Measurements from ENCODE around the gene DNAJB8. TPM values are rescaled to one million over a fixed set of nuclear protein-coding genes. Genes with fewer than 3 reads are reported as not detected.

Gene DNAJB8
- total RNA-seq, 4 donors from 2014 or later: not detected

GRCh38 chr3:128416578-128417211 lies 50.0 kb downstream of the DNAJB8 start:
- intact Hi-C loops (cut with DNase I): no loop called here
- Histone ChIP-seq H3K4me3 (replicated peaks in 1 of 3) (no peak overlapping the region), H3K9me3 (no peaks in the 10 kb centered on the region), H3K27ac (no peak overlapping the region), H3K27me3 (no peaks in the 10 kb centered on the region), H3K4me1 (no peaks in the 10 kb centered on the region), H3K36me3 (no peaks in the 10 kb centered on the region)
- DNase-seq: no peak
- TF ChIP-seq POLR2A (IDR thresholded peaks at IDR 0.05) (no peak), CTCF (IDR thresholded peaks at IDR 0.05) (no peak)
- 76 to 82% methylated on average over 9 to 12 of the region's 12 CpGs for WGBS, 2 donors

- Histone ChIP-seq H3K4me1 (no peaks in the 10 kb centered on the region), H3K27ac (no peak overlapping the region), H3K9me3 (no peaks in the 10 kb centered on the region), H3K36me3 (no peaks in the 10 kb centered on the region), H3K4me3 (replicated peaks in 1 of 3) (no peak overlapping the region), H3K27me3 (no peaks in the 10 kb centered on the region)
- intact Hi-C loops (cut with DNase I): no loop called here
- WGBS, 2 donors: 74 to 92% methylated on average over 11 to 15 of the region's 19 CpGs
- TF ChIP-seq CTCF (IDR thresholded peaks at IDR 0.05) (no peak), POLR2A (IDR thresholded peaks at IDR 0.05) (no peak)
- DNase-seq: no peak
These were observed 50.7 kb downstream of the DNAJB8 start for GRCh38 chr3:128415773-128416577.

- H3K27me3 ChIP-seq: no peaks in the 10 kb centered on the region
- no peak for DNase-seq
- 88 to 93% methylated on average over 14 to 16 of the region's 16 CpGs for WGBS, 2 donors
These were observed 51.4 kb downstream of the DNAJB8 start for GRCh38 chr3:128415200-128415772.

GRCh38 chr3:128413413-128414205 lies 53.1 kb downstream of the DNAJB8 start:
- H3K27me3 ChIP-seq: no peaks in the 10 kb centered on the region
- WGBS, 2 donors: 90% methylated on average over 12 to 19 of the region's 24 CpGs
- no peak for DNase-seq
- intact Hi-C loops (cut with DNase I): no loop called here
- no peak overlapping the region for H3K27ac ChIP-seq
- no peak overlapping the region for H3K4me3 ChIP-seq (replicated peaks in 1 of 3)
- H3K36me3 ChIP-seq: no peaks in the 10 kb centered on the region
- TF ChIP-seq POLR2A (IDR thresholded peaks at IDR 0.05) (no peak), CTCF (IDR thresholded peaks at IDR 0.05) (no peak)
- H3K9me3 ChIP-seq: no peaks in the 10 kb centered on the region
- no peaks in the 10 kb centered on the region for H3K4me1 ChIP-seq

More at GRCh38 chr3:128415200-128415772, 51.4 kb downstream of the DNAJB8 start:
- intact Hi-C loops (cut with DNase I): no loop called here
- no peaks in the 10 kb centered on the region for H3K9me3 ChIP-seq
- no peak overlapping the region for H3K4me3 ChIP-seq (replicated peaks in 1 of 3)
- H3K4me1 ChIP-seq: no peaks in the 10 kb centered on the region
- H3K36me3 ChIP-seq: no peaks in the 10 kb centered on the region
- no peak overlapping the region for H3K27ac ChIP-seq
- no peak for TF ChIP-seq CTCF (IDR thresholded peaks at IDR 0.05)
- no peak for TF ChIP-seq POLR2A (IDR thresholded peaks at IDR 0.05)
